ENCODE measurements around the gene PELI2. TPM values are rescaled to one million over a fixed set of nuclear protein-coding genes. Genes with fewer than 3 reads are reported as not detected.

PELI2 gene
- total and polyA plus RNA-seq, 11 donors = 0.80 to 5.2 (median 3.3) TPM

DNA sequence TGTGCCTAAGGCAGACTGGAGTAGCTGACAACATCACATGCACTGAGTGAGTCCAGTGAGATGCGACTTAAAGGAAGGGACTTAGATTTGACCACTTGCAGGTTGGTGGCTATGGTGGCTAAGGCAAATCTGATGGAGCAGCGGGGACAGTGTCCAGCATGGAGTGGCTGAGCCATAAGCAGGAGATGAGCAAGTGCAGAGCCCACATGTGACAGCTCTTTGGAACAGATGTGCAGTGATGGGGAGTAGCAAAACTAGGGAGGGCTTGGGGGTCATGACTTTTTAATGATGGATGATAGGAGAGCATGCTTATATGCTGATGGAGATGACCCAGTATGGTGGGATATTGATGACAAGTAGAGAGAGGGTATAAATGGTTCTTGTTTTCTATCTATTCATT, 80.2 kb downstream of the PELI2 start:
- whole genome bisulfite sequencing, 4 donors = 95 to 99% (median 97%) methylated on average over 2 of the region's 2 CpGs
- peak overlapping the region in 4 of 12 donors; percentile 46 to 80 (median 72) for H3K27ac ChIP-seq
- H3K27me3 ChIP-seq = no peaks in the 10 kb centered on the region
- intact Hi-C loops (cut with DNase I) = no loop called here
- H3K4me1 ChIP-seq = peaks cover 0 to 28% (median 15%) of the 10 kb centered on the region in 12 donors
- no peak for TF ChIP-seq POLR2A (IDR thresholded peaks at IDR 0.05)
- ATAC-seq = no peak
- no peaks in the 10 kb centered on the region for H3K9me3 ChIP-seq
- DNase-seq = no peak
- no peak overlapping the region for H3K4me3 ChIP-seq
- no peaks in the 10 kb centered on the region for H3K36me3 ChIP-seq

DNA sequence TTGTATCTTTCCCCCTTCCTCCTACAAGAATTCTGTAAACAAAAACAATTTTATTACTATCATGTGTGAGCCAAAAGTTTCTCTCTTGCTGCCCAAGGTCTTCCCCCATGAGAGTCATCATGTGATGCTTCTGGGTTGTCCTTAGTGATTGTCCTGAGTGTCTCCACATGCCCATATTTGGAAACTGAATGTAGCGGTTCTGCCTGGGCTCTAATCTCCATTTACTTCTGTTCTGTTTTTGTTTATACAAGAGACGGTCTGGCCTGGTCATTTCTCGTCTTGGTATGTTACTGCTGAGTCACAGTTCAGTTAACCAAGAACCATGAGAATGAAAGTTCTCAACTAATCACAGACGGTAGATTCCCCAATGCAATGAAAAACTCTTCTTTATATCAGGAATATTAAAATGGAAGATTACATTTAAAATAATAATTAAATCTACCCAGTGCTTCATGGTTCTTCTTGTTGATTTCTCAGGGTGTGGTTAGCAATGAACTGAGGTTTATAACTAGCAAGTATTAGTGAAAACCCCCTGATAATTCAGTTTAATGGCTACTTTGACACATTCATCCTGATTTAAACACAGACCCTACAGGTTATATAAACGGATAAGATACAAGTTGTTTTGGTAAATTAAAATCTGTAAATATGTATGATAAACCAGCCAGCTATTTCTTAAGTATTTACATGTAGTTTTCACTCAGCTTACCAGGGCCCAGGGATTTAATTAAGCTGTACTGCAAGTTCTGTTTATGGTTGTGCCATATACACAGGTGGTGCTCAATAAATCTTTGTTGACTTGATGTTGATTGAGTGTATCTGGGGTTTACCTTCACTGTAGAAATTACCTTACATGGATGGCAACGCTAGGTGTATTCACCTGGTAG, 81.1 kb downstream of the PELI2 start:
- Histone ChIP-seq H3K27ac (peak overlapping the region in 9 of 12 donors; percentile 2 to 80 (median 64)), H3K4me3 (no peak overlapping the region), H3K9me3 (no peaks in the 10 kb centered on the region), H3K27me3 (no peaks in the 10 kb centered on the region), H3K4me1 (peaks cover 0 to 28% (median 15%) of the 10 kb centered on the region in 12 donors), H3K36me3 (no peaks in the 10 kb centered on the region)
- ATAC-seq (peak; percentile 61 to 96 (median 90)), DNase-seq (peak in 4 of 5 donors; percentile 27 to 59 (median 39))
- TF ChIP-seq POLR2A (IDR thresholded peaks at IDR 0.05) (no peak), CTCF (IDR thresholded peaks at IDR 0.05) (no peak)
- WGBS, 4 donors = 70 to 73% (median 71%) methylated on average over 6 of the region's 6 CpGs
- intact Hi-C loops (cut with DNase I) = no loop called here

DNA sequence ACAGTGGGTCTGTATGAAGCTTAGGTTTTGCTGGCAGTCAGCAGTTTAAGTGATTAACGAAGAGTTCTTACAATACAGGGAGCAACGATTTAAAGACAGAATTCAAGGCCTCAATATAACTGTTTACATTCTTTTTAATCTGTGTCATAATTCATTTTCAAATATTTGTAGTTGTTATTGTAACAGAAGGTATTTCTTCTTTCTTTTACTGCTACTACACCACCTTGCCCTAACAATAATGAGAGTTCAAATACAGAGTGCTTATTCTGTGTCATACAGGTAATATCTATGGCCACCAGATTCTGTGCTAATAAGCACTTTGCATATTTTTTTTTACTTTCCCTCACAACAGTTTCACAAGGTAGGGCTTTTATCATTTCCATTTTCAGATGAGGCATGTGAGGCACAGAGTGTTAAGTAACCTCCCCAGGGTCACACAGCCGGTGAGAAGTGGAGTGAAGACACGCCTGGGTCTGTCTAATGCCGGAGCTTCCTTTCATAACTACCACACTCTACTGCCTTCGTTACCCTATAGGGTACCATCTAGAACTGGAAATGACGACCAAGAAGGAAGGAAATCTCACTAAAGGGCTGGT, 81.9 kb downstream of the PELI2 start:
- Histone ChIP-seq H3K4me1 (peaks cover 0 to 28% (median 15%) of the 10 kb centered on the region in 12 donors), H3K27me3 (no peaks in the 10 kb centered on the region)

GRCh38 chr14:56202256-56202655, 84.0 kb downstream of the PELI2 start:
- 46 to 84% (median 78%) methylated on average over 2 of the region's 2 CpGs for WGBS, 4 donors
- TF ChIP-seq CTCF (IDR thresholded peaks at IDR 0.05) (no peak), POLR2A (IDR thresholded peaks at IDR 0.05) (no peak)
- H3K27me3 ChIP-seq = no peaks in the 10 kb centered on the region
- intact Hi-C loops (cut with DNase I) = no loop called here
- H3K4me1 ChIP-seq = peaks cover 0 to 22% (median 4%) of the 10 kb centered on the region in 12 donors
- H3K4me3 ChIP-seq = no peak overlapping the region
- no peaks in the 10 kb centered on the region for H3K9me3 ChIP-seq
- no peak for DNase-seq
- ATAC-seq = no peak
- H3K27ac ChIP-seq = no peak overlapping the region
- H3K36me3 ChIP-seq = no peaks in the 10 kb centered on the region

More for the DNA sequence above, 81.9 kb downstream of the PELI2 start:
- no peak for ATAC-seq
- TF ChIP-seq POLR2A (IDR thresholded peaks at IDR 0.05) (no peak), CTCF (IDR thresholded peaks at IDR 0.05) (no peak)
- WGBS, 4 donors = 76 to 88% (median 82%) methylated on average over 7 of the region's 7 CpGs
- no peaks in the 10 kb centered on the region for H3K9me3 ChIP-seq
- no peak overlapping the region for H3K4me3 ChIP-seq
- no peaks in the 10 kb centered on the region for H3K36me3 ChIP-seq
- peak overlapping the region in 9 of 12 donors; percentile 2 to 80 (median 64) for H3K27ac ChIP-seq
- intact Hi-C loops (cut with DNase I) = no loop called here
- no peak for DNase-seq
